HG03521 (cell line): Measurements from ENCODE around the gene ACSBG1.
A peak's percentile ranks its signal among the peaks of the same experiment; 100 is the strongest.

Source experiments
- ATAC-seq: cut with Tn5 transposase; IDR thresholded peaks from one replicate; pipeline ENCODE4 v1.9.1; 2021; ENCODE audit warnings: mild to moderate bottlenecking, moderate library complexity; ENCODE audit not compliant: unreplicated experiment

The ACSBG1 gene

DNA sequence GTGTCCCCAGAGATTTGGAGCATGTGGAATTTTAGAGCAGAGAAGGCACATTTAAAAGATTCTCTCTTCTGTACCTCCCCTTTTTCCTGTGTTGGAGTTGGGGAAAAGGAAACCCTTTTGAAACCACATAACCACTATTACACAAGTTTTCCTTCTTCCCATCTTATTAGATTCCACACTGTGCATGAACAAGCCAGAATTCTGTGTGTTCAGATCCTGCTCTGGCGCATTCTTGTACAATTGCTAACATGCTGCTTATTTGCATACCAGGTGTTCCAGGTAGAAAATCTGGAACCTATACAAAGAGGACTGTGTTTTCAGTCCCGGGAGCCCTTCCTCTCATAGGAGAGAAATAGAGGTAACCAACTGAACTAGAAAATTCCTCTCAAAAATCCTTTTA, 100.6 kb downstream of the ACSBG1 start:
- ATAC-seq, result no peak

DNA sequence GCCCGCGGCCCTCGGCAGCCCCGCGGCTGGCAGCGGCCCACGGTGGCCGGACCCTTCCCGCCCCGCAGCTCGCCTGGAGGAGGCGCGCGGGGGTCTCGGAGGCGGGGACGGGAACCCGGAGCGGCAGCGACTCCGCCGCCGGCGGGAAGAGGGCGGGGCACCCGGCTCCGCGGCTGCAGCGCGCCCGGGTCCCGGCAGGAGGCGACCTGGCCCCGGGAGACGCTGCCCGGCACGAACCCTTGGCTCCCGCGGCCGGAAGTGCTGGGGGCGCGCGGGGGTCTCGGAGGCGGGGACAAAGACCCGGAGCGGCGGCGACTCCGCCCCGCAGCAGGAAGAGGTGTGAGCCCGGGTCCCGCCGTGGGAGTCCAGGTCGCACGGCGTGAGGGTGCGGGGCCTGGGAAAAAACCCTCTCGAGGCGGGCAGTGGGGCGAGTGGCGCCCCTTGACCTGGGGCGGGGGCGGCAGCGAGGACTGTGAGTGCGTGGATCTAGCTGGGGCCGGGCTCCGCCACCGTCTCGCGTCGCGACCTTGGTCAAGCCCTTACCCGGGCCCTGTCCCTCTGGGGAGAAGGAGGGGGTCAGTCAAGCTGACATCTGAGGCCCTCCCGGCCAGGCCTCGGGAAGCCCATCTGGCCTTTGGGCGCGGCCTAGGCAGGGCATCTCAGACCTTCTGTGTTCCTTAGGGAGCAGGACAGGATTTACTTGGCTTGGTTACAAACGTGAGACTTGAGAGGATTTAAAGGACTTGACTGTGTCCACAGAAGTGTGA, 102.9 kb downstream of the ACSBG1 start, which contains the start of gene CIB2:
CIB2 (minus strand) TSS at position 151 of the 767 bp plus-strand sequence. CDS start 230 bp downstream, outside the sequence.
- ATAC-seq, result peak; percentile 79

DNA sequence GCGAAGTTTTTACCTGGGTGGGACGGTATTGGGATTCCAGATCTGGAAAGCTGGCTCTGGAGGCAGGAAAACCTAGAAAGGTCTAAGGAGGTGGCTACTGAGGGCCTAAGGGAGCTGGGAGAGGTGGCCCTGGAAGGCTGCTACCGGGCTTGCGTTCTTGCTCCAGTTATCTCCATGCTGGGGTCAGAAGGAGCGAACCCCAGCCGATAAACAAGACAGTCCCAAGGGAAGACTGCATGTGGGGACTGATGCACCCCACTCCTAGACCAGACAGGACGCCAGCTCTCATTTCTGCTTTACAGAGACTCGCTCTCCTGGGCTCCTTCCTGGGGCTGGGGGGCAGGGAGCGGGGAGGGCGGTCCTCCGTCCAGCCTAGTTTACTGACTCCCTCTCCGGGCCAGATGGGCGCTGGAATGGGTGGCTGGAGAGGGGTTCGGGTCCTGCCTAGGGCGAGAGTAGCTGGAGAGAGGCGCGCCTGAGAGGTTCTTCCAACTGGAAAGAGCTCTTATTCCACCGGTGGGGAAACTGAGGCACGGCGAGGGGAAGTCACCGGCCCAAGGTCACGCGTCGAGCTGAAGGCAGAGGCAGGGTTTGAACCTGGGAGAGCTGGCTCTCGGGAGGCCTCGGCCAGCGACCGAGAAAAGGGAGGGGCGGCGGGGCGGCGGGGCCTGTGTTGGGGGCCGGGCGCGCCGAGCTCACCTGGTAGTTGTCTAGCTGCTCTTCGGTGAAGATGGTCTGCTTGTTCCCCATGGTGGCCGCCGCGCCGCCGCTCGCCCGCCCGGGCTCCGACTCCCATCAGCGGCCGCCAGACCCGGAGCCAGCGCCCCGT, 103.7 kb downstream of the ACSBG1 start:
- ATAC-seq, result peak; percentile 28

DNA sequence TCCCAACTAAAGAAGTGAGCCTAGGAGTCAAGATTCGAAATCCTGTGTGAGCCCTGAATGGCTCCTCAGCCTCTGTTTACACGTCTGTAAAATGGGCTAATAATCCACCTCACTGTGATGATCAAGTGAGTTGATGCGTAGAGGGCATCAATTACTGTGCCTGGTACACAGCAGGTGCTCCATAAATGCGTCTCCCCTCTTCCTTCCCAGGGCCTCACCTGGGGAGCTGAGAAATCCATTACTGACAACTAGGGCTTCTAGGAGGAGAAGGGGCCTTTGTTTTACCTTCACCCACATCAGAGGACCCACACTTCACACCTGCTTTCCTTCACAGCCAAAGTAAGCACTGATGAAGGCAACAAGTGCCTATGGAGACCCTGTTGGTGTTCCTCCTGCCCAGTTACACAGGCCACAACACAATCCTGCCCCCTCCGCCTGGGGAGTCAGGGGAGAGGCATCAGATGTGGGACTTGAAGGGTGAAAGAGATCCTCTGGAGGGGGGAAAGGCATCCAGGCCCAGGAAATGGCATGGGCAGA, 104.5 kb downstream of the ACSBG1 start:
- no peak for ATAC-seq

GRCh38 chr15:78129077-78129750, 105.2 kb downstream of the ACSBG1 start:
- no peak for ATAC-seq

- no peak for ATAC-seq
Measured at GRCh38 chr15:78127882-78128281, 106.5 kb downstream of the ACSBG1 start.

DNA sequence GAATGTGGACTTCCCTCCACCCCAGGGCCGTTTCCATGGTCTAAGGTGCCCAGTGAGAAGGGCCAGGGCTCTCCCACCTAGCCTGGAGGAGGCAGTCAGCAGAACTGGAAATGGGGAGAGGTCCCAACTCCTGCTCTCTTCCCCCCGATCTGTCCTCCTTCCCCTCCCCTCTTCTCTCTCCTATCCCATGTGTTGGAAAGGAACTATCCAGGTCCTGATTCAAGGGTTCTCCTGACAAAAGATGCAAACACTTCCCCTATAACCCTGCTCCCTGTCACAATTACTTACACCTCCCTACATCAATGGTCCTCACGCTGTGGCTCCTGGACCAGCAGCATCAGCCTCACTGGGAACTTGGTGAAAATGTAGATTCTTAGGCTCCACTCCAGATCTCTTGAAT, 109.1 kb downstream of the ACSBG1 start:
- ATAC-seq, result no peak

DNA sequence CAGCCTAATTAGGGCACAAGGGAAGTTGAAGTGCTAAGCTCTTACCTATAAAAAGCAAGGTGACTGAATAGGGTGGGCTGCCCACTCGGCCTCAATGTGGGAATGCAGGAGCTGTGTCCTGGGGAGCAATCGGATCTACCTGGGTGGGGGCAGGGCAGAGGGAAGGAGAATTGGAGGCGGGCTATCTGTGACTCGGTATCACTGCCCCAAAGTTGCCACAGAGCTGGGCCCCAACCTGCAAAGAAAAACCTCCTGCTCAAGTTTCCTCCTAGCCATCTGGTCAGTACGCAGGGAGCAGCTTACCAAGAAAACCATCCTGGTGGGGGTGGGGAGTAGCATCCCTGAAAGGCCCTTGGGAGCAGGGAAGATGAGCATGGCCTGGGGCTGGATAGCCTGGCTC, 113.8 kb downstream of the ACSBG1 start:
- no peak for ATAC-seq
